ENCODE results near the gene GNG7.

Gene GNG7

GRCh38 chr19:2594319-2594718 is 108.2 kb downstream of the GNG7 start:
- TF ChIP-seq EZH2phosphoT487 (IDR thresholded peaks at IDR 0.05; ENCODE audit: borderline replicate concordance, low read length) = no peak
- TF ChIP-seq, protein P1, sequence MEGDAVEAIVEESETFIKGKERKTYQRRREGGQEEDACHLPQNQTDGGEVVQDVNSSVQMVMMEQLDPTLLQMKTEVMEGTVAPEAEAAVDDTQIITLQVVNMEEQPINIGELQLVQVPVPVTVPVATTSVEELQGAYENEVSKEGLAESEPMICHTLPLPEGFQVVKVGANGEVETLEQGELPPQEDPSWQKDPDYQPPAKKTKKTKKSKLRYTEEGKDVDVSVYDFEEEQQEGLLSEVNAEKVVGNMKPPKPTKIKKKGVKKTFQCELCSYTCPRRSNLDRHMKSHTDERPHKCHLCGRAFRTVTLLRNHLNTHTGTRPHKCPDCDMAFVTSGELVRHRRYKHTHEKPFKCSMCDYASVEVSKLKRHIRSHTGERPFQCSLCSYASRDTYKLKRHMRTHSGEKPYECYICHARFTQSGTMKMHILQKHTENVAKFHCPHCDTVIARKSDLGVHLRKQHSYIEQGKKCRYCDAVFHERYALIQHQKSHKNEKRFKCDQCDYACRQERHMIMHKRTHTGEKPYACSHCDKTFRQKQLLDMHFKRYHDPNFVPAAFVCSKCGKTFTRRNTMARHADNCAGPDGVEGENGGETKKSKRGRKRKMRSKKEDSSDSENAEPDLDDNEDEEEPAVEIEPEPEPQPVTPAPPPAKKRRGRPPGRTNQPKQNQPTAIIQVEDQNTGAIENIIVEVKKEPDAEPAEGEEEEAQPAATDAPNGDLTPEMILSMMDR (IDR thresholded peaks at IDR 0.05; ENCODE audit: low read depth, low read length, poor library complexity, severe bottlenecking) = no peak
- H3K4me2 ChIP-seq (ENCODE audit: low read length) = no peak overlapping the region
- H3K4me1 ChIP-seq (ENCODE audit: control insufficient read depth, low read length) = peaks cover 10% of the 10 kb centered on the region
- peaks cover 8% of the 10 kb centered on the region; the same call in 1 of the 2 replicates for H3K36me3 ChIP-seq (ENCODE audit: control insufficient read depth, low read length)
- peaks cover 3% of the 10 kb centered on the region; the same call in 1 of the 2 replicates for H3F3A ChIP-seq (ENCODE audit: control insufficient read depth, insufficient read depth)
- no peaks in the 10 kb centered on the region for H3K9me2 ChIP-seq (replicated peaks; ENCODE audit: control insufficient read depth, low read length)
- H3K27ac ChIP-seq (ENCODE audit: low read depth, low read length) = no peak overlapping the region
- H3K79me2 ChIP-seq (ENCODE audit: control insufficient read depth, low read length) = peaks cover 36% of the 10 kb centered on the region
- no peaks in the 10 kb centered on the region for H3K27me3 ChIP-seq (ENCODE audit: control insufficient read depth, low read length)
- H4K20me1 ChIP-seq (ENCODE audit: control insufficient read depth, insufficient read depth, low read depth, low read length) = no peaks in the 10 kb centered on the region
- no peaks in the 10 kb centered on the region for H3K9me3 ChIP-seq (ENCODE audit: control insufficient read depth, insufficient read depth, low read length)
- no peak overlapping the region for H3K4me3 ChIP-seq (ENCODE audit: low read length)

DNA sequence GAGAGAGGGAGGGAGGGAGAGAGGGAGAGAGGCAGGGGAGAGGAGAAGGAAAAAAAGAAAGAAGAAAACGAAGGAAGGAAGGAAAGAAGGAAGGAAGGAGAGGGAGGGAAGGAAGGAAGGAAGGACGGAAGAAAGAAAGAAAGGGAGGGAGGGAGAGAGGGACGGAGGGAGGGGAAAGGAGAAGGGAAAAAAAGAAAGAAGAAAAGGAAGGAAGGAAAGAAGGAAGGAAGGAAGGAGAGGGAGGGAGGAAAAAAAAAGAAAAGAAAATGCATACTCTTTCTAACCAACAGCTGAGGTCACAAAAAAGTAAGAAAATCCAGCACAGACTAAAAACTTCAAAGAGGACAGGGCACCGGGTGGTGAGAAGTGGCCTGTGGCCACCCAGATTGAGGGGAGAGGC is 109.7 kb downstream of the GNG7 start:
- H3K79me2 ChIP-seq (ENCODE audit: control insufficient read depth, low read length) = peaks cover 29% of the 10 kb centered on the region

GRCh38 chr19:2591537-2592291 is 110.8 kb downstream of the GNG7 start:
- Histone ChIP-seq H3K9me2 (replicated peaks; ENCODE audit: control insufficient read depth, low read length) (no peaks in the 10 kb centered on the region), H3K27me3 (ENCODE audit: control insufficient read depth, low read length) (no peaks in the 10 kb centered on the region), H3F3A (ENCODE audit: control insufficient read depth, insufficient read depth) (no peaks in the 10 kb centered on the region), H3K9me3 (ENCODE audit: control insufficient read depth, insufficient read depth, low read length) (no peaks in the 10 kb centered on the region), H3K4me3 (ENCODE audit: low read length) (no peak overlapping the region), H4K20me1 (ENCODE audit: control insufficient read depth, insufficient read depth, low read depth, low read length) (no peaks in the 10 kb centered on the region), H3K27ac (ENCODE audit: low read depth, low read length) (no peak overlapping the region), H3K4me2 (ENCODE audit: low read length) (no peak overlapping the region), H3K4me1 (ENCODE audit: control insufficient read depth, low read length) (peaks cover 3% of the 10 kb centered on the region; the same call in 1 of the 2 replicates), H3K79me2 (ENCODE audit: control insufficient read depth, low read length) (peaks cover 34% of the 10 kb centered on the region), H3K36me3 (ENCODE audit: control insufficient read depth, low read length) (peaks cover 12% of the 10 kb centered on the region)
- TF ChIP-seq, protein P1 (IDR thresholded peaks at IDR 0.05; ENCODE audit: low read depth, low read length, poor library complexity, severe bottlenecking) = no peak
- TF ChIP-seq EZH2phosphoT487 (IDR thresholded peaks at IDR 0.05; ENCODE audit: borderline replicate concordance, low read length) = no peak

More for the DNA sequence above, 109.7 kb downstream of the GNG7 start:
- H3K27ac ChIP-seq (ENCODE audit: low read depth, low read length) = no peak overlapping the region
- no peaks in the 10 kb centered on the region for H3K9me3 ChIP-seq (ENCODE audit: control insufficient read depth, insufficient read depth, low read length)
- no peaks in the 10 kb centered on the region for H4K20me1 ChIP-seq (ENCODE audit: control insufficient read depth, insufficient read depth, low read depth, low read length)
- H3K27me3 ChIP-seq (ENCODE audit: control insufficient read depth, low read length) = no peaks in the 10 kb centered on the region
- no peak for TF ChIP-seq EZH2phosphoT487 (IDR thresholded peaks at IDR 0.05; ENCODE audit: borderline replicate concordance, low read length)
- TF ChIP-seq, protein P1 (IDR thresholded peaks at IDR 0.05; ENCODE audit: low read depth, low read length, poor library complexity, severe bottlenecking) = no peak
- no peaks in the 10 kb centered on the region for H3F3A ChIP-seq (ENCODE audit: control insufficient read depth, insufficient read depth)
- H3K36me3 ChIP-seq (ENCODE audit: control insufficient read depth, low read length) = peaks cover 6% of the 10 kb centered on the region; the same call in 1 of the 2 replicates
- no peak overlapping the region for H3K4me2 ChIP-seq (ENCODE audit: low read length)
- H3K4me1 ChIP-seq (ENCODE audit: control insufficient read depth, low read length) = peaks cover 3% of the 10 kb centered on the region; the same call in 1 of the 2 replicates
- no peak overlapping the region for H3K4me3 ChIP-seq (ENCODE audit: low read length)
- H3K9me2 ChIP-seq (replicated peaks; ENCODE audit: control insufficient read depth, low read length) = no peaks in the 10 kb centered on the region

Measured in DOHH2 (cell line).